Uterus (tissue), 2 donors: Measurements from ENCODE around the gene IFI35.

Experiments used
- CTCF ChIP-seq, 4 experiments: fragments of 200-600 bp in 2 of 4; fragments of 450-650 bp in 2 of 4; sonication (generic) in 2 of 4; IDR thresholded peaks; one replicate each; pipeline ENCODE4 v1.5.1; 2016 to 2019; ENCODE audit warnings: antibody characterized with exemption in 4 of 4, mild to moderate bottlenecking in 2 of 4, moderate library complexity in 1 of 4
- POLR2A ChIP-seq, 2 donors: fragments of 450-650 bp; IDR thresholded peaks; one replicate each; pipeline ENCODE4 v1.6.1; 2016; ENCODE audit warnings: antibody characterized with exemption in 2 of 2, mild to moderate bottlenecking in 1 of 2, moderate library complexity in 1 of 2

GRCh38 chr17:42992872-42993271, 13.7 kb upstream of the IFI35 start:
- no peak for TF ChIP-seq CTCF (IDR thresholded peaks at IDR 0.05)
- TF ChIP-seq POLR2A (IDR thresholded peaks at IDR 0.05) = no peak
